ENCODE data around the gene CCDC69.
A peak's percentile ranks its signal among the peaks of the same experiment; 100 is the strongest.

CCDC69 gene

GRCh38 chr5:151222054-151222789 lies 1.7 kb downstream of the CCDC69 start:
- no peak for TF ChIP-seq POLR2A (IDR thresholded peaks at IDR 0.05; ENCODE audit: low read length)
- TF ChIP-seq GATA1 (IDR thresholded peaks at IDR 0.05; ENCODE audit: low read depth, low read length), result no peak
- peak in 1 of 2 experiments; percentile 45 for DNase-seq

DNA sequence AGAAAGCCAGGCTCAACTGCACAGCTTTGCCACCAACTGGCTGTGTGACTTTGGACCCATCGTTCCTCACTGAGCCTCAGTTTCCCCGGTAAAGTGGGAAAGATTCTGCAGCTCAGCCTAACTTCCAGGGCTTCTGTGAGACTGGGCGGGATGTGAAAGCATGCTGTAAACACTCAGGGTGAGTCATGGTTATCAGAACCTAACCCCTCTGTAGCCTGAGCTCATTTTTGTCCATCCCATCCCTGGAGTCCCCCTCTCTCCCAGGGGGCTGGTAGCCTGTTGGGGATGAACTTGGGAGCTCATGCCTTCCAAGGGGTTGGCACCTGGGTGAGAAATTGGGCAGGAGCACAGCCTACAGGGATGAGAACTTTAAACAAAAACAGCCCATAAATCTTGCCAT lies 2.3 kb downstream of the CCDC69 start:
- peak; percentile 17 to 71 for DNase-seq
- TF ChIP-seq GATA1 (IDR thresholded peaks at IDR 0.05; ENCODE audit: low read depth, low read length), result no peak
- TF ChIP-seq POLR2A (IDR thresholded peaks at IDR 0.05; ENCODE audit: low read length), result no peak

DNA sequence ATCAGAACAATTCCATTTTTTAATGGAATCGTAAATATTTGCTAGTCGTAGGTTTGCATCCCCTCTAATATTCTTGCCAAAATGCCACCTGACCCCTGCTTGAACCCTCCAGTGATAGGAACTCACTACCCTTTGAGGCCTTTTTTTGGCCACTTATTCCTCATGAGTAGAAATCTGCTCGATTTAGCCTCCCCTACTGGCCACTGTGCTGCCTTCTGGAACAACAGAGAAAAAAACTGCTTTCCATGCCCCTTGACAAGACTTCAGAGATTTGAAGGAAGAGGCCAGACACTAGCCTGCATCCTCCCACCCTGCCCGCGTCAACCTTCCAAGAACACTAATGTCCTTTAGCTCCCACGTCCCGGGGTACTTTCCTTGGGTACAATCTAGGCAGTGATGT lies 4.1 kb downstream of the CCDC69 start:
- TF ChIP-seq GATA1 (IDR thresholded peaks at IDR 0.05; ENCODE audit: low read depth, low read length), result no peak
- TF ChIP-seq POLR2A (IDR thresholded peaks at IDR 0.05; ENCODE audit: low read length), result no peak
- peak in 1 of 2 experiments; percentile 24 for DNase-seq

DNA sequence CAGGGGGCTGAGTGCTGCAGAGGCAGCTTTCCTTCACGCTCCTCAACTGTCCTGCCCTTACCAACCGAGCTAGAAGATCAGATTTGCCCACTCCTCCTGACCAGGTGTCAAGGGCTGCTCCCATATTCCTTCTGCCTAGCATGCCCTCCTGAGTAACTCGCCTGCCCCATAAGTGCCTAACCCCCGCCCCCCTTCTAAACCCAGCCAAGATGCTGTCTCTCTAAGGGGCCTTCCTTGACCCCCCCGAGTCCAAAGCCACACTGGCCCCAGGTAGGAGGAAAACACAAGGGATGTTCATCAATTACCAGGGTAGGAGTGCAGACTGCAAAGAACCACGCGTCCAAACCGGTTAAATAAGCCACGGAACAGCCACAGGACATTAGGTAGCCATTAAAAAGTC lies 4.8 kb downstream of the CCDC69 start:
- no peak for TF ChIP-seq GATA1 (IDR thresholded peaks at IDR 0.05; ENCODE audit: low read depth, low read length)
- TF ChIP-seq POLR2A (IDR thresholded peaks at IDR 0.05; ENCODE audit: low read length), result no peak
- no peak for DNase-seq

DNA sequence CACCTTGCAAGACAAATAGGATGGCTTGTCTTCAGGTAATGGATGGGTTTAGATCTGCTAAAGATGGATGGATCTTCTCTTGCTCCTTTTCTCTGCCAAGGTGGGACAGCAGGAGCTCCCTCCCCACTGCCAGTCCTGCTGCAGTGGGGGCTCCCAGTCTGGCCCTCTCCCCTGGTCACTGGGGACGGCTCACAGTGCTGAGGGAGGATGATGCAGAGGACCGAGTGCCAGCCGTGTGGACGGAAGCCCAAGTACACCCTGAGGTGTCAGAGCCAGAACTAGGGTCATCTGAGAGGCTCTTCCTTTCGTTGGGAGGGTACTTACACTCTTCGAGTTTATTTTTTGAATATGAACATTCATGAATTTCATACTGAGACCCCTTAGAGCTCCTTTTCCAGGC lies 5.7 kb downstream of the CCDC69 start:
- TF ChIP-seq POLR2A (IDR thresholded peaks at IDR 0.05; ENCODE audit: low read length) (no peak), GATA1 (IDR thresholded peaks at IDR 0.05; ENCODE audit: low read depth, low read length) (no peak)
- DNase-seq, result no peak

DNA sequence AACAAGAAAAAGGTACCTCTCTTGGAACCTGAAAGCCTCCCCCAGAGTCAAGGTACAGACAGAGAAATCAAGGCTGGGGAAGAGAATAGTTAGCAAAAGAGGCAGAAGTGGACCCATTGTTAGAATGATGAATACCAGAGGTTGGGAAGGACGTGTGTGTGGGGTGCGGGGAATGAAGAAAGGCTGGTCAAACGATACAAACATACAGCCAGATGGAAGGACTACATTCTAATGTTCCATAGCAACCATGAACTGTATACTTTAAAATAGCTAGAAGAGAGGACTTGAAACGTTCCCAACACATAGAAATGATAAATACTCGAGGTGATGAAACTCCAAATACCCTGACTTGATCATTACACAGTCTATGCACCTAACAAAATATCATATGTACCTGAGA lies 7.1 kb downstream of the CCDC69 start:
- TF ChIP-seq GATA1 (IDR thresholded peaks at IDR 0.05; ENCODE audit: low read depth, low read length), result no peak
- no peak for TF ChIP-seq POLR2A (IDR thresholded peaks at IDR 0.05; ENCODE audit: low read length)
- no peak for DNase-seq

DNA sequence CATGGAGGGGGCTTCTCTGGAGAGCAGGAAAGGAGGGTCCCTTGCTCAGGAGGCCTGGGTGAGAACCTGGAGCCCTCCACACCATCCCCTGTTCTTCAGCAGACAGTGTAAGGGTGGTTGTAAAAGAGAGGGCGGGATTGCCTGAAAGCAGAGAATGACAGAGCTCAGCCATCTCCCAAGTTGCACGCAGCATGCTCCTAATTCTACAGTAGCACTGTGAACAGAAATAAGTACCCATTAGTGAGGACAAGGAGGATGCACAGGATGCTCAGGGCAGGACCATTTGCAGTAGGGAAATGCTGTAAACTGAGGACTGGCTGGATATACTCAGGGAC lies 8.4 kb downstream of the CCDC69 start:
- DNase-seq, result no peak
- no peak for TF ChIP-seq GATA1 (IDR thresholded peaks at IDR 0.05; ENCODE audit: low read depth, low read length)
- no peak for TF ChIP-seq POLR2A (IDR thresholded peaks at IDR 0.05; ENCODE audit: low read length)

DNA sequence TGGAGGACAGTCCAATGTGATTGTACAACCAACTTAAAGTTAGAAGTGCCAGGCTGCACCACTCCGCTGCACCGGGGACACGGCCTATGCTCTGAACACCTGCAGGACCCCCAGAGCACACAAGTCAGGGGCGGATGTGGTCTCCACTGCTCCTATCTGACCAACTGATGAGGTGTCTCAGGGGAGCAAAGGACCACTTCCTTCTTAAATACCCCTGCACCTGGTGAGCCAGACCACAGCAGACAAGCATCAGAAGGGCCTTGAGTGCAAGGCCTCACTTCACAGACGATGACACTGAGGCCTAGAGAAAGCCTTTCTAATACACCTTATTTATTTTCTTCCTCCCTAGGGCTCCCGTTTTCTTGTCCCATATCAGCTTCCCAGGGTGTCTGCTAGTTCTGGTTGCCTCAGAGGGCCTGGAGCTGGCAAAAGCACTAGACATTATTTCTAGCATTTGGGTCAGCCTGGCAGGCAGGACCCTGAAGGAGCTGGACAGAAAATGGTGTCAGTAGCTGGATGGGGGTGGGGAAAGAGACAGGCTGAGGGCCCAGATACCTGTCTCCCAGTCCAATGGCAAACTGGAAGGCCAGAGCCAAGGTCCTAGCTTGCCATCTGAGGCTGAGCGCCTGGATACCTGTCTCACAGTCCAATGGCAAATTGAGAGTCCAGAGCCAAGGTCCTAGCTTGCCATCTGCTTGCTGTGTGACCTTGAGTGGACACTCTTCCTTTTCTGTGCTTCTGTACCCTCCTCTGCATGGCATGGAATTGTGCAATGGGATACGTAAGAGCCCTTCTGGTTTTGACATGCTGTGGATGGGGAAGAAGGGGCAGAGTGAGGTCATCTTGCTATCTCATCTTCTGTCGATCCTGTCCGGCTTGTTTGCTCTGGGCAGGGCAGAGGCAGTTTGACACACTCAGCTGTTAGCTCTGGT lies 9.0 kb downstream of the CCDC69 start:
- peak; percentile 65 to 81 for DNase-seq
- no peak for TF ChIP-seq GATA1 (IDR thresholded peaks at IDR 0.05; ENCODE audit: low read depth, low read length)
- TF ChIP-seq POLR2A (IDR thresholded peaks at IDR 0.05; ENCODE audit: low read length), result no peak

DNA sequence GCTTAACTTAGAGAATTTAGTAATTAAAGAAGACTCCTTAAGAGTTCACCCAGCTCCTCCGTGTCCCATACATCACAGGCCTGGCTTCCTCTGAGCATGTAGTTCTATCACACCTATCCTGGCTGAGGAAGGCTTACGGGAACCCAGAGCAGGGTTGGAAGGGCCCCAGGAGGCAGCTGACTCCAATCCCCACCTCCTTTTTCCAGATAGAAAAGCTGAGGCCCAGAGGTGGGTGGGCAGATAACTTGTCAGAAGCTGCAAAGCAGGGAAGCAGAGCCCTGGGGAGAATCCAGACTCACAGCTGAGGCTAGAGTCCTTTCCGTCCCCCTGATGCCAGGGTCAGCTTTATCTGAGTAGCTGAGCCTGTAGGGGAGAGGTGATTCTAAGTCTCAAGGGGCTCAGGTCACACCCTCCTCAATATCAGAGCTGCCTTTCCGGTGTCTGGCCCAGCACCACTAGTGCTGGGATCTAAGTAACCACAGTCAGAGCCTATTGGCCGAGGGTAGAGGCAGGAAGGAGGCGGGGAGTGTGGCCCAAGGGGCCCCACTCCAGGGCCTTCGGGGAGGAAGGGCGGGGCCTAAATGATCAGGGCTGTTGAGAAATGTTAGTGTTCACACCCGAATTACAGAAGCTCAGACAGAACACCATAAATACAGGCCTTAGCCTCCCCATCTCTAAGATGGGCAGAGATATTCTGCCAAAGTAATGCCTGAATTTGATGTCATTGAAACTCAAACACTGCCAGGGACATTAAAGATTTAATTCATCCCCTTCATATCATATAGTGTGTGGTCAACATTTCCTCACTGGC lies 9.9 kb downstream of the CCDC69 start:
- DNase-seq, result peak; percentile 93 to 94
- TF ChIP-seq POLR2A (IDR thresholded peaks at IDR 0.05; ENCODE audit: low read length), result peak; percentile 81
- TF ChIP-seq GATA1 (IDR thresholded peaks at IDR 0.05; ENCODE audit: low read depth, low read length), result no peak

GRCh38 chr5:151212406-151212798 lies 11.5 kb downstream of the CCDC69 start:
- TF ChIP-seq POLR2A (IDR thresholded peaks at IDR 0.05; ENCODE audit: low read length) (no peak), GATA1 (IDR thresholded peaks at IDR 0.05; ENCODE audit: low read depth, low read length) (no peak)
- DNase-seq, result no peak

DNA sequence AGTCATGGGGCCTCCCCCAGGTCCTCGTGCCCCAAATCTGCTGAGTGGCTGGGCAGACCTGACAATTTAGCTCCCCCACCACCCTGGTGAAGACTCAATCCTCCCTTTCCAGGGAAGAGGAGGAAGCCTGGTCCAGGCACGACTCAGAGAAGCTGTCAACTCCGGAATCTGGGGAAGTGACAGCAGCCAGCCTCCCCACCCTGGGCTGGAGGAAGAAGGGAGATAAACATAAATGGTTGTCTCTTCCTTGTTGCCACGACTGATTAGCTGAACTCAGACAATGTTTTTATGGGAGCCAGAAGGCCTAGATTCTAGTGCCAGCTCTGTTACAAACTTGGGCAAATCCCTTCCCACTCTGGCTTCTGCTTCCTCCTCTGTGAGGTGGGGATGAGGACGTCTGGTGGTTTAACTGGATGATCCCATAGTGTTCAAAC lies 15.4 kb downstream of the CCDC69 start:
- TF ChIP-seq GATA1 (IDR thresholded peaks at IDR 0.05; ENCODE audit: low read depth, low read length) (no peak), POLR2A (IDR thresholded peaks at IDR 0.05; ENCODE audit: low read length) (no peak)
- DNase-seq, result peak; percentile 29 to 39

- no peak for DNase-seq
- TF ChIP-seq POLR2A (IDR thresholded peaks at IDR 0.05; ENCODE audit: low read length) (no peak), GATA1 (IDR thresholded peaks at IDR 0.05; ENCODE audit: low read depth, low read length) (no peak)
Measured at GRCh38 chr5:151205411-151205810, 18.5 kb downstream of the CCDC69 start.

DNA sequence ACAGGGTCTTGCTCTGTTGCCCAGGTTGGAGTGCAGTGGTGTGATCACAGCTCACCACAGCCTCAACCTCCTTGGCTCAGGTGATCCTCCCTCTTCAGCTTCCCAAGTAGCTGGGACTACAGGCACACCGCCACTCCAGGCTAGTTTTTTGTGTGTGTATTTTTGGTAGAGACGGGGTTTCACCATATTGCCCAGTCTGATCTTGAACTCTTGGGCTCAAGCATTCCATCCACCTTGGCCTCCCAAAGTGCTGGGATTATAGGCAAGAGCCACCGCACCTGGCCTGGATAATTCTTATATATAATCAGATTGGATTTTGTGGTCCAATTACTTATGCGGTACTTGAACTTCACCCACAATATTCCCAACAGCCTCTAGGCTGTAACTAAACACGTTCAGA lies 19.8 kb downstream of the CCDC69 start:
- TF ChIP-seq POLR2A (IDR thresholded peaks at IDR 0.05; ENCODE audit: low read length) (no peak), GATA1 (IDR thresholded peaks at IDR 0.05; ENCODE audit: low read depth, low read length) (no peak)
- no peak for DNase-seq

All from erythroblast (primary cell).